Hepatocyte (in vitro differentiated cells): ENCODE data around the gene AMIGO2.

ENCODE experiments used
- CTCF ChIP-seq: fragments of 200-600 bp; sonication (generic); IDR thresholded peaks from 2 replicates; pipeline ENCODE4 v1.5.1; 2016; ENCODE audit warnings: antibody characterized with exemption, mild to moderate bottlenecking; ENCODE audit not compliant: poor library complexity
- EZH2phosphoT487 ChIP-seq: fragments of 200-600 bp; sonication (generic); IDR thresholded peaks from one replicate; pipeline ENCODE4 v1.6.1; 2018; ENCODE audit warnings: antibody characterized with exemption, mild to moderate bottlenecking, low read depth, moderate library complexity; ENCODE audit not compliant: unreplicated experiment, severe bottlenecking

GRCh38 chr12:47075192-47076084 lies 4.3 kb downstream of the AMIGO2 start:
- TF ChIP-seq CTCF = no peak
- TF ChIP-seq EZH2phosphoT487 = no peak
